ENCODE results near the gene MAP3K14. TPM values are rescaled to one million over a fixed set of nuclear protein-coding genes. Genes with fewer than 3 reads are reported as not detected.

Gene MAP3K14
- total and polyA plus RNA-seq, 9 donors = 2.4 to 19.8 (median 10.7) TPM

- TF ChIP-seq EP300 (IDR thresholded peaks at IDR 0.05) (no peak), POLR2A (IDR thresholded peaks at IDR 0.05) (no peak), CTCF (IDR thresholded peaks at IDR 0.05) (no peak)
- H3K4me3 ChIP-seq = no peak overlapping the region
- no peaks in the 10 kb centered on the region for H3K27me3 ChIP-seq
- H3K27ac ChIP-seq = no peak overlapping the region
- H3K9me3 ChIP-seq = no peaks in the 10 kb centered on the region
- intact Hi-C loops (cut with DNase I) = no loop called here
- 48 to 56% (median 51%) methylated on average over 14 of the region's 14 CpGs for WGBS, 3 donors
- H3K36me3 ChIP-seq = no peaks in the 10 kb centered on the region
- H3K4me1 ChIP-seq (ENCODE audit: insufficient read depth) = peaks cover 16% of the 10 kb centered on the region
- DNase-seq = peak in 2 of 5 donors; percentile 32 to 42
Observed at GRCh38 chr17:45341533-45342158, 24.8 kb upstream of the MAP3K14 start.

GRCh38 chr17:45339646-45340605, 23.1 kb upstream of the MAP3K14 start:
- TF ChIP-seq EP300 (IDR thresholded peaks at IDR 0.05) (no peak), CTCF (IDR thresholded peaks at IDR 0.05) (no peak), POLR2A (IDR thresholded peaks at IDR 0.05) (no peak)
- H3K4me1 ChIP-seq (ENCODE audit: insufficient read depth) = peaks cover 9% of the 10 kb centered on the region
- no peaks in the 10 kb centered on the region for H3K36me3 ChIP-seq
- DNase-seq = peak in 1 of 5 donors; percentile 19
- WGBS, 3 donors = 87 to 92% (median 87%) methylated on average over 8 of the region's 8 CpGs
- no peaks in the 10 kb centered on the region for H3K27me3 ChIP-seq
- no peak overlapping the region for H3K27ac ChIP-seq
- H3K4me3 ChIP-seq = no peak overlapping the region
- H3K9me3 ChIP-seq = no peaks in the 10 kb centered on the region
- intact Hi-C loops (cut with DNase I) = no loop called here

- H3K4me1 ChIP-seq (ENCODE audit: insufficient read depth) = peaks cover 7% of the 10 kb centered on the region
- H3K36me3 ChIP-seq = no peaks in the 10 kb centered on the region
- intact Hi-C loops (cut with DNase I) = no loop called here
- peak in 1 of 5 donors; percentile 9 for DNase-seq
- H3K4me3 ChIP-seq = no peak overlapping the region
- TF ChIP-seq CTCF (IDR thresholded peaks at IDR 0.05) = no peak
- no peak for TF ChIP-seq POLR2A (IDR thresholded peaks at IDR 0.05)
- TF ChIP-seq EP300 (IDR thresholded peaks at IDR 0.05) = no peak
- no peaks in the 10 kb centered on the region for H3K27me3 ChIP-seq
- no peak overlapping the region for H3K27ac ChIP-seq
- 89 to 94% (median 93%) methylated on average over 8 of the region's 8 CpGs for WGBS, 3 donors
- H3K9me3 ChIP-seq = no peaks in the 10 kb centered on the region
Observed at GRCh38 chr17:45338996-45339535, 22.2 kb upstream of the MAP3K14 start.

- Histone ChIP-seq H3K27ac (no peak overlapping the region), H3K36me3 (no peaks in the 10 kb centered on the region), H3K27me3 (no peaks in the 10 kb centered on the region), H3K9me3 (no peaks in the 10 kb centered on the region), H3K4me1 (ENCODE audit: insufficient read depth) (peaks cover 7% of the 10 kb centered on the region), H3K4me3 (no peak overlapping the region)
- DNase-seq = peak in 2 of 5 donors; percentile 24 to 39
- TF ChIP-seq POLR2A (IDR thresholded peaks at IDR 0.05) (no peak), CTCF (IDR thresholded peaks at IDR 0.05) (no peak), EP300 (IDR thresholded peaks at IDR 0.05) (no peak)
- intact Hi-C loops (cut with DNase I) = no loop called here
- WGBS, 3 donors = 76 to 81% (median 81%) methylated on average over 15 of the region's 15 CpGs
Observed at GRCh38 chr17:45338023-45338781, 21.4 kb upstream of the MAP3K14 start.

Data from ovary (tissue), 9 donors.